Hematopoietic multipotent progenitor cell treated with erythropoietin and hydrocortisone succinate and interleukin-3 and kit ligand, for 17 days (in vitro differentiated cells): ENCODE data around the gene ENPP6.
"Not testable (repeated sequence)": the region's sequence is repeated elsewhere in the genome, so short reads cannot be mapped to it uniquely, and the experiment has no call there.

ENCODE experiments used
- DNase-seq: peaks from one replicate; pipeline ENCODE4 v3.0.0-alpha.2; 2015; ENCODE audit warnings: low spot score

ENPP6 gene

GRCh38 chr4:184148738-184149637, 68.7 kb downstream of the ENPP6 start:
- DNase-seq: no peak

GRCh38 chr4:184147858-184148737, 69.6 kb downstream of the ENPP6 start:
- no peak for DNase-seq

- no peak for DNase-seq
Observed at GRCh38 chr4:184146951-184147350, 70.7 kb downstream of the ENPP6 start.

GRCh38 chr4:184145596-184145995, 72.1 kb downstream of the ENPP6 start:
- no peak for DNase-seq

- no peak for DNase-seq
Observed at GRCh38 chr4:184143770-184144564, 73.7 kb downstream of the ENPP6 start.

- no peak for DNase-seq
Observed at GRCh38 chr4:184142121-184143000, 75.3 kb downstream of the ENPP6 start.

- not testable (repeated sequence) for DNase-seq
Observed at GRCh38 chr4:184140901-184141300, 76.8 kb downstream of the ENPP6 start.

GRCh38 chr4:184136525-184136924, 81.1 kb downstream of the ENPP6 start:
- DNase-seq: no peak

- DNase-seq: no peak
Observed at GRCh38 chr4:184126800-184127199, 90.9 kb downstream of the ENPP6 start.

- DNase-seq: no peak
Observed at GRCh38 chr4:184122631-184123408, 94.9 kb downstream of the ENPP6 start.

GRCh38 chr4:184120549-184121127, 97.0 kb downstream of the ENPP6 start:
- no peak for DNase-seq

GRCh38 chr4:184117662-184118199, 99.9 kb downstream of the ENPP6 start:
- no peak for DNase-seq

- no peak for DNase-seq
Observed at GRCh38 chr4:184115399-184115798, 102.3 kb downstream of the ENPP6 start.

- no peak for DNase-seq
Observed at GRCh38 chr4:184114431-184114830, 103.2 kb downstream of the ENPP6 start.

GRCh38 chr4:184112006-184112550, 105.6 kb downstream of the ENPP6 start:
- DNase-seq: no peak

GRCh38 chr4:184111233-184111832, 106.3 kb downstream of the ENPP6 start:
- DNase-seq: no peak

GRCh38 chr4:184110452-184111224, 107.0 kb downstream of the ENPP6 start:
- no peak for DNase-seq

GRCh38 chr4:184108006-184108501, 109.6 kb downstream of the ENPP6 start:
- no peak for DNase-seq
